ENCODE data around the gene ACAP1. TPM values are rescaled to one million over a fixed set of nuclear protein-coding genes. Genes with fewer than 3 reads are reported as not detected.
"Not testable (repeated sequence)": the region's sequence is repeated elsewhere in the genome, so short reads cannot be mapped to it uniquely, and the experiment has no call there.

ACAP1 gene
- total RNA-seq, 1 experiment from 2014 or later = 8.8 TPM

GRCh38 chr17:7363311-7363710, 27.0 kb downstream of the ACAP1 start:
- no peaks in the 10 kb centered on the region for H3K27me3 ChIP-seq (ENCODE audit: insufficient read depth, low read length)
- ATAC-seq = peak; percentile 88
- H3K4me2 ChIP-seq (ENCODE audit: low read length) = peak overlapping the region; percentile 61
- no peaks in the 10 kb centered on the region for H4K20me1 ChIP-seq (ENCODE audit: insufficient read depth)
- ChIA-PET RAD21 (ENCODE audit: low non-redundant PET in 1 of 2, low total read pairs in 2 of 2, uncharacterized antibody in 2 of 2, unreplicated experiment in 2 of 2) (interaction anchor here in 1 of 2 experiments (0.6 kb wide), 1 partner anchor 419 kb away, joined by 7 read pairs; no protein-coding TSS in a partner anchor), CTCF (no interaction called here), POLR2A (interaction anchor here (1.6 kb wide), 1 partner anchor 40 kb away, joined by 3 read pairs; the partner anchor contains the start of gene TMEM256)
- BruUV-seq (replicated peaks) = no TSS peak
- peak overlapping the region; percentile 16 for H3K9ac ChIP-seq (ENCODE audit: low read length)
- H3K4me3 ChIP-seq (replicated peaks in 1 of 2; ENCODE audit: low read depth in 1 of 2, low read length in 2 of 2) = 0 out of 4 replicates have a peak overlapping the region, but pooled peaks of 1 of the 2 experiments have one; percentile 21
- no peaks in the 10 kb centered on the region for H3K36me3 ChIP-seq (ENCODE audit: control insufficient read depth in 1 of 2, insufficient read depth in 2 of 2, low read length in 2 of 2)
- intact Hi-C loops (cut with micrococcal nuclease) = no loop called here
- no peaks in the 10 kb centered on the region for H3K79me2 ChIP-seq (ENCODE audit: insufficient read depth, low read length)
- 0 out of 2 replicates have a peak, but pooled peaks have one; percentile 51 for TF ChIP-seq EGR1 (IDR thresholded peaks at IDR 0.05; ENCODE audit: low read depth)
- no peak for TF ChIP-seq MAX (IDR thresholded peaks at IDR 0.05)
- no peak overlapping the region for H3K27ac ChIP-seq (ENCODE audit: low read depth, low read length)
- no peaks in the 10 kb centered on the region for H3K9me3 ChIP-seq (ENCODE audit: control insufficient read depth in 1 of 2, insufficient read depth in 1 of 2, low read depth in 1 of 2, low read length in 2 of 2)
- H3K4me1 ChIP-seq (ENCODE audit: control insufficient read depth in 1 of 2, insufficient read depth in 2 of 2, low read length in 2 of 2) = peaks cover 11 to 23% of the 10 kb centered on the region in 2 experiments
- no peaks in the 10 kb centered on the region for H3K9me2 ChIP-seq (ENCODE audit: insufficient read depth)
- peak overlapping the region; percentile 89 for H2AFZ ChIP-seq (ENCODE audit: low read depth, low read length, poor library complexity, severe bottlenecking)
- no peak for DNase-seq (ENCODE audit: low read depth, low spot score)

GRCh38 chr17:7365963-7366362, 29.6 kb downstream of the ACAP1 start:
- intact Hi-C loops (cut with micrococcal nuclease); DNase-seq (ENCODE audit: low read depth, low spot score); H2AFZ ChIP-seq (ENCODE audit: low read depth, low read length, poor library complexity, severe bottlenecking); ATAC-seq; RAD21 ChIA-PET (ENCODE audit: low non-redundant PET in 1 of 2, low total read pairs in 2 of 2, uncharacterized antibody in 2 of 2, unreplicated experiment in 2 of 2); H3K9me2 ChIP-seq (ENCODE audit: insufficient read depth); H3K9ac ChIP-seq (ENCODE audit: low read length); CTCF ChIA-PET; H3K4me3 ChIP-seq (replicated peaks in 1 of 2; ENCODE audit: low read depth in 1 of 2, low read length in 2 of 2); H3K4me2 ChIP-seq (ENCODE audit: low read length); H3K36me3 ChIP-seq (ENCODE audit: control insufficient read depth in 1 of 2, insufficient read depth in 2 of 2, low read length in 2 of 2); POLR2A ChIA-PET; H3K9me3 ChIP-seq (ENCODE audit: control insufficient read depth in 1 of 2, insufficient read depth in 1 of 2, low read depth in 1 of 2, low read length in 2 of 2); H4K20me1 ChIP-seq (ENCODE audit: insufficient read depth); H3K79me2 ChIP-seq (ENCODE audit: insufficient read depth, low read length); H3K27ac ChIP-seq (ENCODE audit: low read depth, low read length); BruUV-seq (replicated peaks); H3K27me3 ChIP-seq (ENCODE audit: insufficient read depth, low read length): not testable (repeated sequence)
- H3K4me1 ChIP-seq (ENCODE audit: control insufficient read depth in 1 of 2, insufficient read depth in 2 of 2, low read length in 2 of 2) = peaks cover 11 to 23% of the 10 kb centered on the region in 2 experiments

- Histone ChIP-seq H3K9ac (ENCODE audit: low read length) (no peak overlapping the region), H3K4me2 (ENCODE audit: low read length) (no peak overlapping the region), H3K36me3 (ENCODE audit: control insufficient read depth in 1 of 2, insufficient read depth in 2 of 2, low read length in 2 of 2) (no peaks in the 10 kb centered on the region), H3K4me1 (ENCODE audit: control insufficient read depth in 1 of 2, insufficient read depth in 2 of 2, low read length in 2 of 2) (peaks cover 11 to 18% of the 10 kb centered on the region in 2 experiments), H3K4me3 (replicated peaks in 1 of 2; ENCODE audit: low read depth in 1 of 2, low read length in 2 of 2) (no peak overlapping the region), H2AFZ (ENCODE audit: low read depth, low read length, poor library complexity, severe bottlenecking) (no peak overlapping the region), H3K27ac (ENCODE audit: low read depth, low read length) (no peak overlapping the region), H3K9me3 (ENCODE audit: control insufficient read depth in 1 of 2, insufficient read depth in 1 of 2, low read depth in 1 of 2, low read length in 2 of 2) (no peaks in the 10 kb centered on the region), H4K20me1 (ENCODE audit: insufficient read depth) (no peaks in the 10 kb centered on the region), H3K79me2 (ENCODE audit: insufficient read depth, low read length) (no peaks in the 10 kb centered on the region), H3K27me3 (ENCODE audit: insufficient read depth, low read length) (no peaks in the 10 kb centered on the region), H3K9me2 (ENCODE audit: insufficient read depth) (no peaks in the 10 kb centered on the region)
- ChIA-PET POLR2A (no interaction called here), RAD21 (ENCODE audit: low non-redundant PET in 1 of 2, low total read pairs in 2 of 2, uncharacterized antibody in 2 of 2, unreplicated experiment in 2 of 2) (no interaction called here), CTCF (no interaction called here)
- intact Hi-C loops (cut with micrococcal nuclease) = no loop called here
- DNase-seq (ENCODE audit: low read depth, low spot score) (no peak), ATAC-seq (no peak)
- no TSS peak for BruUV-seq (replicated peaks)
- no peak for TF ChIP-seq MAX (IDR thresholded peaks at IDR 0.05)
- TF ChIP-seq CEBPB (IDR thresholded peaks at IDR 0.05; ENCODE audit: low read depth) = no peak
- no peak for TF ChIP-seq ELF1 (IDR thresholded peaks at IDR 0.05; ENCODE audit: borderline replicate concordance, low read depth)
- TF ChIP-seq CTCF (IDR thresholded peaks at IDR 0.05 in 2 of 3, conservative IDR thresholded peaks at IDR 0.05 in 1 of 3; ENCODE audit: borderline replicate concordance in 1 of 3, insufficient read depth in 1 of 3, low read depth in 2 of 3, low read length in 2 of 3) = no peak
- no peak for TF ChIP-seq FOSL1 (IDR thresholded peaks at IDR 0.05; ENCODE audit: low read depth)
- no peak for TF ChIP-seq EZH2phosphoT487 (IDR thresholded peaks at IDR 0.05; ENCODE audit: borderline replicate concordance)
- TF ChIP-seq SIN3A (IDR thresholded peaks at IDR 0.05; ENCODE audit: low read depth) = no peak
These were observed 30.8 kb downstream of the ACAP1 start for GRCh38 chr17:7367083-7367482.

All from HCT116 (cell line).